RPMI8226 (cell line): ENCODE measurements around the gene KIF1B.

ENCODE experiments used
- DNase-seq: peaks from one replicate; pipeline ENCODE4 v3.0.0-alpha.2; 2015

Gene KIF1B, protein sequence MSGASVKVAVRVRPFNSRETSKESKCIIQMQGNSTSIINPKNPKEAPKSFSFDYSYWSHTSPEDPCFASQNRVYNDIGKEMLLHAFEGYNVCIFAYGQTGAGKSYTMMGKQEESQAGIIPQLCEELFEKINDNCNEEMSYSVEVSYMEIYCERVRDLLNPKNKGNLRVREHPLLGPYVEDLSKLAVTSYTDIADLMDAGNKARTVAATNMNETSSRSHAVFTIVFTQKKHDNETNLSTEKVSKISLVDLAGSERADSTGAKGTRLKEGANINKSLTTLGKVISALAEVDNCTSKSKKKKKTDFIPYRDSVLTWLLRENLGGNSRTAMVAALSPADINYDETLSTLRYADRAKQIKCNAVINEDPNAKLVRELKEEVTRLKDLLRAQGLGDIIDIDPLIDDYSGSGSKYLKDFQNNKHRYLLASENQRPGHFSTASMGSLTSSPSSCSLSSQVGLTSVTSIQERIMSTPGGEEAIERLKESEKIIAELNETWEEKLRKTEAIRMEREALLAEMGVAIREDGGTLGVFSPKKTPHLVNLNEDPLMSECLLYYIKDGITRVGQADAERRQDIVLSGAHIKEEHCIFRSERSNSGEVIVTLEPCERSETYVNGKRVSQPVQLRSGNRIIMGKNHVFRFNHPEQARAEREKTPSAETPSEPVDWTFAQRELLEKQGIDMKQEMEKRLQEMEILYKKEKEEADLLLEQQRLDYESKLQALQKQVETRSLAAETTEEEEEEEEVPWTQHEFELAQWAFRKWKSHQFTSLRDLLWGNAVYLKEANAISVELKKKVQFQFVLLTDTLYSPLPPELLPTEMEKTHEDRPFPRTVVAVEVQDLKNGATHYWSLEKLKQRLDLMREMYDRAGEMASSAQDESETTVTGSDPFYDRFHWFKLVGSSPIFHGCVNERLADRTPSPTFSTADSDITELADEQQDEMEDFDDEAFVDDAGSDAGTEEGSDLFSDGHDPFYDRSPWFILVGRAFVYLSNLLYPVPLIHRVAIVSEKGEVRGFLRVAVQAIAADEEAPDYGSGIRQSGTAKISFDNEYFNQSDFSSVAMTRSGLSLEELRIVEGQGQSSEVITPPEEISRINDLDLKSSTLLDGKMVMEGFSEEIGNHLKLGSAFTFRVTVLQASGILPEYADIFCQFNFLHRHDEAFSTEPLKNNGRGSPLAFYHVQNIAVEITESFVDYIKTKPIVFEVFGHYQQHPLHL (N-terminal part only)

DNA sequence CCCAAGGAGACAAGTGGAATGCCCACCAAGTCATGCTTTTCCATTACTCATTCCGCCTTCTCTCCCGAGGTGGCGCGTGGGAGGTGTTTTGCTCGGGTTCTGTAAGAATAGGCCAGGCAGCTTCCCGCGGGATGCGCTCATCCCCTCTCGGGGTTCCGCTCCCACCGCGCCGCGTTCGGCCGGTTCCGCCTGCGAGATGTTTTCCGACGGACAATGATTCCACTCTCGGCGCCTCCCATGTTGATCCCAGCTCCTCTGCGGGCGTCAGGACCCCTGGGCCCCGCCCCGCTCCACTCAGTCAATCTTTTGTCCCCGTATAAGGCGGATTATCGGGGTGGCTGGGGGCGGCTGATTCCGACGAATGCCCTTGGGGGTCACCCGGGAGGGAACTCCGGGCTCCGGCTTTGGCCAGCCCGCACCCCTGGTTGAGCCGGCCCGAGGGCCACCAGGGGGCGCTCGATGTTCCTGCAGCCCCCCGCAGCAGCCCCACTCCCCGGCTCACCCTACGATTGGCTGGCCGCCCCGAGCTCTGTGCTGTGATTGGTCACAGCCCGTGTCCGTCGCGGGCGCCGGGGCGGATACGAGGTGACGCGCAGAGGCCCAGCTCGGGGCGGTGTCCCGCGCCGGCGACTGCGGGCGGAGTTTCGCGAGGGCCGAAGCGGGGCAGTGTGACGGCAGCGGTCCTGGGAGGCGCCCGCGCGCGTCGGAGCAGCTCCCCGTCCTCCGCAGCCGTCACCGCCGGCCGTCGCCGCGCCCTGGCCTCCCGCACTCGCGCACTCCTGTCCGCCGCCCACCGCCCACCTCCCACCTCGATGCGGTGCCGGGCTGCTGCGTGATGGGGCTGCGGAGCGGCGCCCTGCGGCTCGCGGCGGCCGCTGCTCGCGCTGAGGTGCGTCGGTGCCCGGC is at the start of gene KIF1B:
Gene KIF1B, plus strand, starts transcription at position 666 of the 906 bp plus-strand sequence. CDS start 21,759 bp downstream, outside the sequence.
- peak; percentile 99 for DNase-seq

DNA sequence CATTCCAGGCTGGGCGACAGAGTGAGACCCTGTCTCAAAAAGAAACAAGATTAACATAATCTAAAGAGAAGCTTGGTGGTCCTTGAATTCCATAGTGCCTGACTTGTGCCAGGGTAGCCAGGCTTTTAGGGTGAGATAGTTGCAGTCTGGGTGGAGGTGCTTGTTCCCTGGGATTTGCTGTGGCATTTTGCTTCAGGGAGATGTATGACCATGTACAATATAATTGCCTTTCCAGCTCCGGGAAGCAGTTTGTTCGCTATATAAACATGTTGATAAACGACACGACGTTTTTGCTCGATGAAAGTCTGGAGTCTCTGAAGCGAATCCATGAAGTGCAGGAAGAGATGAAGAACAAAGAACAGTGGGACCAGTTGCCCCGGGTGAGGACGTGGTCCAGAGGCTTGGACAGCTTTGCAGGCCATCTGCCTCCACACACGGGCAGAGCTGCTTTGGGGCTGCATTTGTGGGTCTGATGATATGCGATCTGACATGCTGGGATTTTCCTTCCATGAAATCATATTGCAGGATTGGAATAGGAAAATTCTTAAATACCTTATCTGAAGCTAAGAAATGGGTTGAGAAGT is 49.4 kb upstream of the KIF1B start:
- DNase-seq, result no peak

DNA sequence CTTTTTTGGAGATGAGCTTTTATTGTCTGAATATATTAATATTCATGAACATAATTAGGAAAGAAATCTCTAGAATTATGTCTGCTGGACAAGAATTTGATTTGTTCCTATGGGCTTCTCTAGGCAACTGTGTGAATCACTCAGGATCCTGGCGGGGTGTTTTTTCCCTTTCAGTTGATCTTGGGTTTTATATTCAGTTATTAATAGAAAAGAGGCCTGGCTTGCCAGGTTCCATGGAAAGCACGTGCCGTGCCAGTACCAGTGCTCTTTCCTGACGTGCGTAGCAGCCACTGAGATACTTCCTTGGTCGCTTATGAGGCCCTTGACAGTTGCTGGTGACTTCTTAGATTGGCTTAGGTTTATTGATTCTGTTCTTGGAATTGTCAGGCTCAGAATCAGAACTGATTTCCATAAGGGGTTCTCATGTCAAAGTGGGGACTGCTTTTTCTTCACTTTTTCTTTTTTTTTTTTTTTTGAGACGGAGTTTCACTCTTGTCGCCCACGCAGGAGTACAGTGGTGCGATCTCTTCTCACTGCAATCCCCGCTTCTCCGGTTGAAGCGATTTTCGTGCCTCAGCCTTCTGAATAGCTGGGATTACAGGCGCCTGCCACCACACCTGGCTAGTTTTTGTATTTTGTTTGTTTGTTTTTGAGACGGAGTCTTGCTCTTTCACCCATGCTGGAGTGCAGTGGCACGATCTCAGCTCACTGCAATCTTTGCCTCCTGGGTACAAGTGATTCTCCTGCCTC is 48.7 kb upstream of the KIF1B start:
- DNase-seq, result no peak

DNA sequence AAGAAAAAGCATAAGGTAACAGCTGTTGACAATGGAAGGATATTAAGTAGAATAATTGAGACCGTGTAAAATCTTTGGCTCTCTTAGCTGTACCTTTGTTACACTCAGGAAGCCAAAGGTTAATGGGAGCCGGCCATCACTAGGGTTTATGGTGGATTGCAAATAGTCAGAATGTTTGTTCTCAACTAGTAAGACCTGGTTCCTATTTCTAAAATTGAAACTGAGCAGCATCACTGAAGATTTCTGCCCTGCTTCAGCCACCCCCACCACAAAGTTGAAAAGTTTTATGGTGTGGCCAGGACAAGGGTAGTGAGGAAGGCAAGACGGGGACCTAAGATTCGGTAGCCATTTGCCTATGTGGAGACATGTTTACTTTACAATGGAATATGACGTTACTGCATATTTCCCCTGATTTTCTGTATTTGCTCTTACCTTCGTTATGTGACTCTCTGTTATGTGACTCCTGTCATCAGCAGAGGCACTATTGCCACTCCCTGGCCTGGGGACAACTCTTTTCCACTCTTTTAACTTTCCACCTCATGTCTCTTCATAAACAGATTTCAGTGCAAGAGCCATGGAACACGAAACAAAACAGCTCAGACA is 41.4 kb upstream of the KIF1B start:
- DNase-seq, result no peak

DNA sequence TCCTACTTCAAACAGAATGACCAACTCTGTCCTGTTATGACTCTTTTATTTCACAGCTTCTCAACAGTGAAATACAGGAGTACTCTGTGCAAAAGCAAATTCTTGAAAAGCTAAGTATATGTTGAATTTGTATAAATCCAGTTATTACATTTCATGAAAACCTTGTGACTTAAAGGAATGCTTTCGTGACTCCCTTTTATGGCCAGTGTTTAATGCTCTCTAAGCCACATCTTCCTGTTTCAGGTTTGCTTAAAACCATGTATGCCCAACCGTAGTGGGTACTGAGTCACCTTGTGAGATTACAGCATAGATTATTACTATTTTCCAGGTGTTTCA is 40.2 kb upstream of the KIF1B start:
- no peak for DNase-seq

DNA sequence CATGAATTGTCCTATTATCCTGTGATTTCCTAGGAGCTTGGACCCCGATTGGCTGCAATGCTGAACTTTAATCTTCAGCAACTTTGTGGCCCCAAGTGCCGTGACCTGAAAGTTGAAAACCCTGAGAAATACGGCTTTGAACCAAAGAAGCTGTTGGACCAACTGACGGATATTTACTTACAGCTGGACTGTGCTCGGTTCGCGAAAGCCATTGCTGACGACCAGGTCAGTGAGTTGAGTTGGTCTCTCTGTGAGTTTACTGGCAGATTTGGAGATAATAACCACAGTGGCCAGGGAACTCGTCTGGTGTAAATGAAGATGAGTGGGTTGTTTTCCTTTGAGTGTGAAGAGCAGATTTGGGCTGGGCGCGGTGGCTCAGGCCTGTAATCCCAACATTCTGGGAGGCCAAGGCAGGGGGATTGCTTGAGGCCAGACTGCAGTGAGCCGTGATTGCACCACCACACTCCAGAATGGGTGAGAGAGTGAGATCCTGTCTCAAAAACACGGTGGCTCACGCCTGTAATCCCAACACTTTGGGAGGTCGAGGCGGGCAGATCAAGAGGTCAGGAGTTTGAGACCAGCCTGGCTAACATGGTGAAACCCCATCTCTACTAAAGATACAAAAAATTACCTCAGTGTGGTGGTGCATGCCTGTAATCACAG is 39.1 kb upstream of the KIF1B start:
- no peak for DNase-seq

DNA sequence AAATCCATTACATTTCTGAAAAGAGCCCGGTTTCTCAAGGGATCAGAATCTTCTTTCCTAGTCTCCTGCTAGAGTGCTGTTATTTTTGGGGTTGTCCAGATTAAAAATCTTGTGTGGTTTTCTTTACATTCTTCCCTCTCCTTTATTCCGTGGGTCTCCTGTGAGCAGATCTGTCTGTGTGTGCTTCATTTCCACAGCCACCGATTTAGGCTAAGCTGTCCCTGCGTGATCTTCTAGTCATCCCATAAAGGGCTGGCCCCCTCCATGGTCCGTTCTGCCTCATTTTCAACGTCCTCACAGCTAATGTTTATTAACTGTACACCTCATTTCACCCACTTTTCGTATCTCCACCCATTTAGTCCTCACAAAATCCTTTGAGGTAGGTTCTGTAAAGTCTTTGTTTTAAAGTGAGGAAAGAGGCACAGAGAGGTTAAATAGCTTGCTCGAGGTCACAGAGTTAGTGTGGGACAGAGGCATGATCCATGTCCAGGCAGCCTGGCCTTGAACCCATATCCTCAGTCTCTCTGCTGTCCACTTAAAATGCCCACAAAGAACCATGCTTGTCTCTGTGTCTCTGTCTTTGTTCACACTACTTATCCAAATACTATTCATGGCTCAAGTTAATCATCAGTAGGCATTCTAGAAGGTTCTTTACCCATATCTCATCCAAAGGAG is 38.2 kb upstream of the KIF1B start:
- no peak for DNase-seq

DNA sequence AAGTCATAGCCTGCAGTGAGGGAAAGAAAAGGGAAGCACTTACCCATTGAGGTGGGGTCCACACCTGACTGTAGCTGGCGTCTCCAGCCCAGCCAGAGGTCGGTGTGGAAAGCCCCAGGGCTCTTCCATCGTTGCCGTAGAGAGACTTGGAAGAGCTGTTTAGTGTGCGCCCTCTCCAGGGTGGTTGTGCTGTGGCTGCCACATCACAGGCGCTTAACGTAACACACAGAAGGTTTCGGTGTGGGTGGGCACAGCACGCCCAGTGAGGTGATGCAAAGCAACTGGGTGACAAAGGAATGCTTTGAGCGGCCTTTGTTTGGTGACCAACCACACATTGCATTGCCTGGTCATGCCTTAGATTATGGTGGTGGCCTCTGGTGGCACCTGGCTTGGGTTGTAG is 36.8 kb upstream of the KIF1B start:
- DNase-seq, result no peak

DNA sequence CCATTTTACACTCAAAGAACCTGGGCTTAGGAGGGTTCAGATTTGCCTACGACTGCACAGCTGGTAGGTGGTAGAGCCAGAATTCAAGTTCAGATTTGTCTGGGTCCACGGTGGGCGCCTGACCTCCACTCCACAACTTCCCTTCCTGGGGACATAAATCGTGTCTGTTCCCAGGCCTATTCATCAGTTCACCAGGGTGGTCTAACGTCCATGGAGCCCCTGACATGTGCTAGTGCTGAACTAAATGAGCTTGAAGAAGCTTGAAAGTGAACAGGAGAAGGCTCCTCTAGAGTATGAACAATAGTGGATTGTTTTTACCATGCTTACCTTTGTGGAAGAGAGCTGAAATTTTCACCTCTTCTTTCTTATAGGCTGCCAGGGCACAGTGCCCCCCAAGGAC is 32.5 kb upstream of the KIF1B start:
- no peak for DNase-seq

DNA sequence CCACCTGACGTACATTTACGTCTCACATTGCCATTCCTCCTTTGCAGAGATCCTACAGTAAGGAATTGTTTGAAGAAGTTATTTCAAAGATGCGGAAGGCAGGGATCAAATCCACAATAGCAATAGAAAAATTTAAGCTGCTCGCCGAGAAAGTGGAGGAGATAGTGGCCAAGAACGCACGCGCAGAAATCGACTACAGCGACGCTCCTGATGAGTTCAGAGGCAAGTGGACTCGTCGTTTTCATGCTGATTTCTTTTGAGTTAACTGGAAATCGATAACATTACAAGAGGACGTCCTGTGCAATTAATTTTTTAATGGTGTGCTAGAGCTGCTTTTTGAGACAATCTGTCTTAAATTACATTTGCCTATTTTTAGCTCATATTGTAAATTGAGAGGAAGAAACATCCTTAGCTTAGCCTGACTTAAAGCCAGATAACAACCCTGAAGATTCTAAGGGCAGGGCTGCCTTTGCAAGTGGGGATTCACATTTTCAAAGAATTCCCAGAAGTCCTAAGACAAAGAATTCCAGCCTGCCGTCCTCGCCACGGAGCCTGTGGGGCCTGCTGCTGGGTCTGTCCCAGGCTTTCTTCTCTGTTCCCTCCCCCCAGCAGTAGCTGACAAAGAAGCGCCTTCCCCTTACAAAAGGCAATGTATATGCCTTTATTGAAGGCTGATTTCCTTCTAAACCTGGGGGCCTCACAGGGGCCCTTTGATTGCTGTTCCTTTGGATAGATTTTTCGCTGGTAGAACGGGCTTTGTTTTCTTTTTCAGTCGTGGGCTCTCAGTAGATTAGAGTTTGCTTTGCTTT is 31.6 kb upstream of the KIF1B start:
- no peak for DNase-seq

DNA sequence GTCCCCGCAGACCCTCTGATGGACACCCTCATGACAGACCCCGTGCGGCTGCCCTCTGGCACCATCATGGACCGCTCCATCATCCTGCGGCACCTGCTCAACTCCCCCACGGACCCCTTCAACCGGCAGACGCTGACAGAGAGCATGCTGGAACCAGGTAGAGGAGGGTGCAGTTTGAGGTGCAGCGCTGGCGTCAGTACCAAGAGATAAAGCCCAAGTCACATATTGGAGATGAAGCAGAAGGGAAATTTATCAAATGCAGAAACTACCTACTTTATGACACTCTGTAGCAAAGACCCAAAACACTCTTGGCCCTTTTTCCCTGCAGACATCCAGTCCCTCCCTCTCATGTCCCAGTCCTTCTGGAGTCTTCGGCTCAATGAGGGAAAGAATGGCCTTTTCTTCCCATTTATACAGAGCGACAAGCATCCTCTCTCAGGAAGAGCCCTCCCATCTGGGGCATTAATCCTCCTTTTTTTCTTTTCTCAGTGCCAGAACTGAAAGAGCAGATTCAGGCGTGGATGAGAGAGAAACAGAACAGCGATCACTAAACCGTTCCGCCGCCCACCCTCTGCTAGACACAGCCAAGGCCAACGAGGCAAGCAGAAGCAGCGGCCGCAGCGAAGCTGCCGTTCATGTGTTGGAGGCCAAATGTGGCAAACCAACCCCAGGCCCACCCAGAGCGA is 30.8 kb upstream of the KIF1B start:
- no peak for DNase-seq

DNA sequence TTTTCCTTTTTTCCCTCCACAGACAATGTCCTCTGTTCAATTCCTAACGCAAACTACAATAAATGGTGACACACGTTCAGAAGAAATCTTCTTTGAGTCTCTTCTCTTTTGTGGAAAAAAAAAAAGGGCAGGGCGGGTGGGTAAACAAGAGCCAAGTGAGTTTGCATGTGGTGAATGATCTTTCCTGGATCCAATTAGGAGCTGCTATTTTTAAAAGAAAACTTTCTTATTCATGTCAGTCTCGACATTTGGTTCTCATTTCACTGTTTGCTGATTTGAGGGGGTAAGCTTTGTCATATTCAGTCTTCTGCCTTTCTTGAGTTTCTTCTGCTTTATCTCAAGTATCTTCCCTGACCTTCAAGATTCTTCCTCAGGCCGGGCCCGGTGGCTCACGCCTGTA is 29.2 kb upstream of the KIF1B start:
- DNase-seq, result no peak

DNA sequence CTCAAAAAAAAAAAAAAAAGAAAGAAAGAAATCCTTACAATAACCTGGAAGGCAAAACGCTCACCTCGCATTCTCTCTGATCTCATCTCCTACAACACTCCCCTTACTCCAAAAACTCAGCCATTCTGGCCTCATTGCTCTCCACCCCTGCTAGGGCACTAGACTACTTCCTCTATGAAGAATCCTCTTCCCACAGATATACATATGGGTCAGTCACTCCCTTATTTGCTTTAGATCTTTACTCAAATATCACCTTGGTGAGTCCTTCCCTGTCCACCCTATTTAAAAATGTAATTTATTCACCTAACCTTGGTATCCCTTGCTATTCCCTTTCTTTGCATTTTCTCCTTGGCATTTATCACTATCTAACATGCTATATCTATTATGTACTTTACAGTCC is 24.6 kb upstream of the KIF1B start:
- no peak for DNase-seq

DNA sequence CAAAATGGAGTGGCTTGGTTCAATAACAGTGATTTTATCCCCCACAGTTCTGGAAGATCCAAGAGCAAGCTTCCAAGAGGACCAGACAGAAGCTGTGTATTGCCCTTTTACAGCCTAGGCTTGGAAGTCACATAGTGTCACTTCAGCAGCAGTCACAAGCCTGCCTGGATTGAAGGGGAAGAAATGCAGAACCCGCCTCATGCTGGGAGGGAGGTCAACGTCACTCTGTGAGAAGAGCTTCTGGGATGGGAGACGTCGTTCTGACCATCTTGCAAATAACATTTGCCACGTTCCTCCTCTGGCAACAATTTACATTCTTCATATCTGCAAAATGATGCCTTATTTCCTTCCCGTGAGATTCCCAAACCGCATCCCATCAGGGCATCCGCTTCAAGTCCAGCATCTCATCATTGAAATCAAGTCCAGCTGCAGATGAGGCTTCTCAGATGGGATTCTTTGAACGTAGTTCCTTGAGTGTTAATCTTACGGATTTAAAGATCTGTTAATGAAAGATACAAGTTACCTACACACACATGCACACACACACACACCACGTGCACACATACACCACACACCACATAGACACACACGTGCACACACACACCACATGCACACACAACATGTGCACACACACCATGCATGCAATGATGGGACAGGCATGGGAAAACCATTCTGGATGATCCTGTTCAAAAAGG is 23.9 kb upstream of the KIF1B start:
- DNase-seq, result no peak

DNA sequence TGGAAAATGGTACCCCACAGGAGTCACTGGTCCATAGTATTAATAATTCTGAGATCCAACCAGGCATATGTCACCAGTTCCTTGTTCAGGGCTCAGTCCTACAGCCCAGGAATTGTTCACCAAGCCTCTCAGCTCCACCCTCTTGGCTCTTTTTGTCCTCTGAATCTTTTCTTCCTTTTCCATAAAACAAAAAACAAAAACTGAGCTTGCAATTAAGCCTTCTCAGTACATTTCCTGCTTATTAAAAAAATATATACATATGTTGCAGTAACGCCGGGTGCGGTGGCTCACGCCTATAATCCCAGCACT is 23.4 kb upstream of the KIF1B start:
- no peak for DNase-seq

DNA sequence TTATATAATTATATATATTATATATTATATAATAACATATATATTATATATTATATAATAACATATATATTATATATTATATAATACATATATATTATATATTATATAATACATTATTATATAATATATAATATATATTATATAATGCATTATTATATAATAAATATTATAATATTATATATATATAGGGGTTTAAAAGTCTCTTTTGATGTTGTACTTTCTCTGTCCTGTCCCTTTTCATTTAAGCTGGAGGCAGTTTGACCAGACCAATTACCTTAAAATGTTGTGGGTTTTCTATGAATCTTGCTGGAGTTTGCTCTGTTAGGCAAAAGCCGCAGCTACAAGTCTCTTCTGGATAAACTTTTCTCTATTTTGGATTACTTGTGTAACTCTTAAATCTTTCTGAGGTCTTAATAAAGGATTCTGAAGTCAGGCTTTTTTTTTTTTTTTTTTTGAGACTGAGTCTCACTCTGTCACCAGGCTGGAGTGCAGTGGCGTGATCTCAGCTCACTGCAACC is 22.2 kb upstream of the KIF1B start:
- no peak for DNase-seq

DNA sequence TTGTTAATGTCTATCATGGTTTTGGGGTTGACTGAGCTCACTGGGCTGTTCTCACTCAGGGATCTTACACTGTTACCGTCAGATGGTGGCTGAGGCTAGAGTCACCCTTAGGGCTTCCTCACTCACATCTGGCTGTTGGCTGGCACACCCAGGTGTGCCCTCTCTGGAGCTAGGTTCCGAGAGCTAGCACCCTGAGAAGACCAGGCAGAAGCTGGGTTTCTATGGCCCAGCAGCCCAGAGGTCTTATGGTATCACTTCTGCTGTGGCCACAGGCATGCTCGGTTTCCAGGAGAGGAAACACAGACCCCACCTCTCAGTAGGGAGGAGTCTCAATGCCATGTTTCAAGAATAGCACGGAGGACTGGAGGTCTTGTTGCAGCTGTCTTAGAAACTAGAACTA is 20.7 kb upstream of the KIF1B start:
- DNase-seq, result peak; percentile 89
